OCI-LY7 (cell line): ENCODE data around the gene MAOA. TPM values are rescaled to one million over a fixed set of nuclear protein-coding genes. Genes with fewer than 3 reads are reported as not detected.

Experiments
- BruUV-seq: library from RNA; stranded (reverse); fragments of 400-500 nt; replicated peaks from 2 replicates; lab custom pipeline; 2021; lab: Mats Ljungman, UMichigan
- CTCF ChIA-PET: fragments of 300-600 bp; sonication (Branson Sonifier 250); formaldehyde crosslinking; loops from one replicate; lab custom pipeline; 2022; ENCODE audit warnings: antibody characterized with exemption; ENCODE audit not compliant: unreplicated experiment; lab: Charles Lee
- POLR2A ChIA-PET: fragments of 300-600 bp; sonication (Branson Sonifier 250); formaldehyde crosslinking; loops from one replicate; lab custom pipeline; 2022; ENCODE audit warnings: antibody characterized with exemption; lab: Charles Lee
- DNase-seq: peaks from one replicate; pipeline ENCODE4 v3.0.0-alpha.2; 2015; ENCODE audit warnings: low spot score
- H2AFZ ChIP-seq: fragments of 200-600 bp; sonication (generic), shearing (Covaris generic); 2 replicates; pipeline ENCODE4 v1.6.1; 2014; ENCODE audit warnings: mild to moderate bottlenecking, antibody characterized with exemption, low read length, moderate library complexity
- H3K27ac ChIP-seq: fragments of 200-600 bp; sonication (generic); 2 replicates; pipeline ENCODE4 v1.5.1; 2014; ENCODE audit warnings: mixed run types, low read depth, mild to moderate bottlenecking, moderate library complexity, low read length, inconsistent platforms; ENCODE audit not compliant: poor library complexity, severe bottlenecking
- H3K36me3 ChIP-seq: fragments of 200-600 bp; sonication (generic); 2 replicates; pipeline ENCODE4 v1.6.1; 2014; ENCODE audit warnings: mild to moderate bottlenecking, antibody characterized with exemption, low read length, moderate library complexity, mixed read lengths; ENCODE audit not compliant: insufficient read depth
- H3K4me1 ChIP-seq: fragments of 200-600 bp; sonication (generic); 2 replicates; pipeline ENCODE4 v1.5.1; 2014; ENCODE audit warnings: mild to moderate bottlenecking, low read length; ENCODE audit not compliant: insufficient read depth, poor library complexity, severe bottlenecking
- H3K4me2 ChIP-seq: fragments of 200-600 bp; sonication (generic); 2 replicates; pipeline ENCODE4 v1.6.1; 2014; ENCODE audit warnings: mild to moderate bottlenecking, low read length
- H3K4me3 ChIP-seq: fragments of 200-600 bp; sonication (generic); 2 replicates; pipeline ENCODE4 v1.5.1; 2014; ENCODE audit warnings: mild to moderate bottlenecking, low read depth, low read length; ENCODE audit not compliant: poor library complexity, severe bottlenecking
- H3K79me2 ChIP-seq: fragments of 200-600 bp; sonication (generic); 2 replicates; pipeline ENCODE4 v1.6.1; 2016; ENCODE audit warnings: low read depth, mild to moderate bottlenecking, low read length, moderate library complexity, mixed read lengths; ENCODE audit not compliant: insufficient read depth
- H3K9me2 ChIP-seq: fragments of 200-600 bp; sonication (generic); 2 replicates; pipeline ENCODE4 v1.6.1; 2016; ENCODE audit warnings: mild to moderate bottlenecking, low read length, mixed read lengths; ENCODE audit not compliant: insufficient read depth
- H3K9me3 ChIP-seq: fragments of 200-600 bp; sonication (generic); 2 replicates; pipeline ENCODE4 v1.6.1; 2014; ENCODE audit warnings: mild to moderate bottlenecking, mixed run types, low read length, mixed read lengths
- H4K20me1 ChIP-seq: fragments of 200-600 bp; sonication (generic); 2 replicates; pipeline ENCODE4 v1.6.1; 2014; ENCODE audit warnings: mild to moderate bottlenecking, antibody characterized with exemption, low read length, moderate library complexity, mixed read lengths; ENCODE audit not compliant: insufficient read depth
- CTCF ChIP-seq: fragments of 200-600 bp; sonication (generic); conservative IDR thresholded peaks from 2 replicates; pipeline ENCODE4 v1.5.1; 2014; ENCODE audit warnings: mild to moderate bottlenecking, antibody characterized with exemption, low read length, moderate library complexity, mixed read lengths
- EZH2phosphoT487 ChIP-seq: fragments of 200-600 bp; sonication (generic); IDR thresholded peaks from 2 replicates; pipeline ENCODE4 v1.6.1; 2018; ENCODE audit warnings: low read depth, borderline replicate concordance, mild to moderate bottlenecking, mixed run types, antibody characterized with exemption, low read length, moderate library complexity, mixed read lengths
- intact Hi-C: fragments of 100-400 bp; cut with micrococcal nuclease; formaldehyde crosslinking; loops from one replicate; pipeline ENCODE4 v1.10.0; 2022; ENCODE audit not compliant: unreplicated experiment
- total RNA-seq, 2 experiments: library from RNA; depleted of rRNA in 1 of 2; stranded (reverse); fragments of >200 nt in 1 of 2; shearing (Covaris generic) in 1 of 2; gene quantifications; 2 replicates each; pipeline ENCODE4 v1.2.3, GENCODE V29; 2014 to 2022

The MAOA gene
- total RNA-seq, 2 experiments from 2014 or later = not detected

GRCh38 chrX:43679778-43680177, 23.7 kb downstream of the MAOA start:
- Histone ChIP-seq H3K27ac (no peak overlapping the region), H4K20me1 (no peaks in the 10 kb centered on the region), H3K4me2 (no peak overlapping the region), H3K9me2 (no peaks in the 10 kb centered on the region), H3K9me3 (no peaks in the 10 kb centered on the region), H3K36me3 (no peaks in the 10 kb centered on the region), H3K79me2 (no peaks in the 10 kb centered on the region), H3K4me3 (no peak overlapping the region), H3K4me1 (no peaks in the 10 kb centered on the region), H2AFZ (no peak overlapping the region)
- TF ChIP-seq CTCF = no peak
- no peak for TF ChIP-seq EZH2phosphoT487
- BruUV-seq = no TSS peak
- no peak for DNase-seq
- intact Hi-C loops = no loop called here
- ChIA-PET POLR2A (no interaction called here), CTCF (no interaction called here)

GRCh38 chrX:43682726-43683125, 26.6 kb downstream of the MAOA start:
- H3K27ac ChIP-seq = no peak overlapping the region
- no peaks in the 10 kb centered on the region for H3K9me3 ChIP-seq
- H3K36me3 ChIP-seq = no peaks in the 10 kb centered on the region
- CTCF ChIA-PET = no interaction called here
- no peak overlapping the region for H3K4me2 ChIP-seq
- no peak overlapping the region for H3K4me3 ChIP-seq
- intact Hi-C loops = no loop called here
- no peaks in the 10 kb centered on the region for H3K4me1 ChIP-seq
- no peak for DNase-seq
- TF ChIP-seq CTCF (no peak), EZH2phosphoT487 (no peak)
- no TSS peak for BruUV-seq
- H2AFZ ChIP-seq = no peak overlapping the region
- no peaks in the 10 kb centered on the region for H3K79me2 ChIP-seq
- H3K9me2 ChIP-seq = no peaks in the 10 kb centered on the region
- POLR2A ChIA-PET = no interaction called here
- H4K20me1 ChIP-seq = no peaks in the 10 kb centered on the region

- intact Hi-C loops = no loop called here
- Histone ChIP-seq H3K27ac (no peak overlapping the region), H3K4me1 (no peaks in the 10 kb centered on the region), H3K9me3 (no peaks in the 10 kb centered on the region), H4K20me1 (no peaks in the 10 kb centered on the region), H3K4me3 (no peak overlapping the region), H3K9me2 (no peaks in the 10 kb centered on the region), H3K79me2 (no peaks in the 10 kb centered on the region), H3K36me3 (no peaks in the 10 kb centered on the region), H2AFZ (no peak overlapping the region), H3K4me2 (no peak overlapping the region)
- ChIA-PET POLR2A (no interaction called here), CTCF (no interaction called here)
- TF ChIP-seq CTCF (no peak), EZH2phosphoT487 (no peak)
- DNase-seq = no peak
- BruUV-seq = no TSS peak
Measured at GRCh38 chrX:43685221-43685620, 29.1 kb downstream of the MAOA start.
